Measurements from ENCODE around the gene BNIP5.
"Not testable (repeated sequence)": the region's sequence is repeated elsewhere in the genome, so short reads cannot be mapped to it uniquely, and the experiment has no call there.

BNIP5 gene

DNA sequence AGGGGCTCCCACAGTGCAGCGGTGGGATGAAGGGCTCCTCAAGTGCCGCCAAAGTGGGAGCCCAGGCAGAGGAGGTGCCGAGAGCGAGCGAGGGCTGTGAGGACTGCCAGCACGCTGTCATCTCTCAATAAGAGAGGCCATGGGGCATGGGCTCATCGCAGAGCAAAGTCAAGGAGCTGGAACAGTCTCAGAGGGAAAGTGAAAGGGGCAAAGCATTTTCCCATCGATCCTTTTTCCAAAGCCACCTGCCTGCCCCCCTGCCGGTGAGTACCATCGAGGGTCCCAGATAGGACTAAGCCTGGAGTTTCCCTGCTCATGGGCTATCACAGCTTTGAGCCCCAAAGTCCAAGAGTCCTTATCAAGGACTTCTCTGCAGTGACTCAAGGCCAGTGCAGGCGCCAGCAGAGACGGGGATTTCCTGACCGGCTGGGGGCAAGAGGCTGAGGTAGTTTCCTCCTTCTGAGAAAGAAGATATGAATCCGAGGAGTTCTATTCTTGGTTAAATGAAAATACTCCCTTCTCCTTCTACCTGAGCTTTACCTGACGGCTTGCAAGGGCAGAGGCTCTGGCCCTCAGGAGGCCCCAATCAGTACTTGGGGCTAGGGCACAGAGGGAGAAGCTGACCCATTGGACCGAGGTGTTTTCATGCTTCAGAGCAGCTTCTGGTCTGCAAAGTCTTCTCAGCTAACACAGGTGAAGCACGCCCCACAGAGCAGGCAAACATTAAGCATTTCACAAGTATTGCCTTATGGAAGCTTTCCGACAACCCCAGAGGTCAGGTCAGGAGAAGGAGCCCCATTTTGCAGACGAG, 28.2 kb upstream of the BNIP5 start:
- no peak for DNase-seq (ENCODE audit: low read depth)

DNA sequence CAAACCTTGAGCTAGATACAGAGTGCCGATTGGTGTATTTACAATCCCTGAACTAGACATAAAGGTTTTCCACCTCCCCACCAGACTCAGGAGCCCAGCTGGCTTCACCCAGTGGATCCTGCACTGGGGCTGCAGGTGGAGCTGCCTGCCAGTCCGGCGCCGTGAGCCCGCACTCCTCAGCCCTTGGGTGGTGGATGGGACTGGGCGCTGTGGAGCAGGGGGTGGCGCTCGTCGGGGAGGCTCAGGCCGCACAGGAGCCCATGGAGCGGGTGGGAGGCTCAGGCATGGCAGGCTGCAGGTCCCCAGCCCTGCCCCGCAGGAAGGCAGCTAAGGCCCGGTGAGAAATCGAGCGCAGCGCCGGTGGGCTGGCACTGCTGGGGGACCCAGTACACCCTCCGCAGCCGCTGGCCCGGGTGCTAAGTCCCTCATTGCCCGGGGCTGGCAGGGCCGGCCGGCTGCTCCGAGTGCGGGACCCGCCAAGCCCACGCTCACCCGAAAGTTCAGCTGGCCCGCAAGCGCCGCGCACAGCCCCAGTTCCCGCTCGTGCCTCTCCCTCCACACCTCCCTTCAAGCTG, 27.5 kb upstream of the BNIP5 start:
- not testable (repeated sequence) for DNase-seq (ENCODE audit: low read depth)

DNA sequence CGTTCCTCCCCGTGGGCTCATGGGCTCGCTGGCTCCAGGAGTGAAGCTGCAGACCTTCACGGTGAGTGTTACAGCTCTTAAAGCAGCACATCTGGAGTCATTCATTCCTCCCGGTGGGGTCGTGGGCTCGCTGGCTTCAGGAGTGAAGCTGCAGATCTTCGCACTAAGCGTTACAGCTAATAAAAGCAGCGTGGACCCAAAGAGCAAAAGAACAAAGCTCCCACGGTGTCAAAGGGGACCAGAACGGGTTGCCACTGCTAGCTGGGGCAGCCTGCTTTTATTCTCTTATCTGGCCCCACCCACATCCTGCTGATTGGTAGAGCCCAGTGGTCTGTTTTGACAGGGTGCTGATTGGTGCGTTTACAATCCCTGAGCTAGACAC, 26.7 kb upstream of the BNIP5 start:
- not testable (repeated sequence) for DNase-seq (ENCODE audit: low read depth)

DNA sequence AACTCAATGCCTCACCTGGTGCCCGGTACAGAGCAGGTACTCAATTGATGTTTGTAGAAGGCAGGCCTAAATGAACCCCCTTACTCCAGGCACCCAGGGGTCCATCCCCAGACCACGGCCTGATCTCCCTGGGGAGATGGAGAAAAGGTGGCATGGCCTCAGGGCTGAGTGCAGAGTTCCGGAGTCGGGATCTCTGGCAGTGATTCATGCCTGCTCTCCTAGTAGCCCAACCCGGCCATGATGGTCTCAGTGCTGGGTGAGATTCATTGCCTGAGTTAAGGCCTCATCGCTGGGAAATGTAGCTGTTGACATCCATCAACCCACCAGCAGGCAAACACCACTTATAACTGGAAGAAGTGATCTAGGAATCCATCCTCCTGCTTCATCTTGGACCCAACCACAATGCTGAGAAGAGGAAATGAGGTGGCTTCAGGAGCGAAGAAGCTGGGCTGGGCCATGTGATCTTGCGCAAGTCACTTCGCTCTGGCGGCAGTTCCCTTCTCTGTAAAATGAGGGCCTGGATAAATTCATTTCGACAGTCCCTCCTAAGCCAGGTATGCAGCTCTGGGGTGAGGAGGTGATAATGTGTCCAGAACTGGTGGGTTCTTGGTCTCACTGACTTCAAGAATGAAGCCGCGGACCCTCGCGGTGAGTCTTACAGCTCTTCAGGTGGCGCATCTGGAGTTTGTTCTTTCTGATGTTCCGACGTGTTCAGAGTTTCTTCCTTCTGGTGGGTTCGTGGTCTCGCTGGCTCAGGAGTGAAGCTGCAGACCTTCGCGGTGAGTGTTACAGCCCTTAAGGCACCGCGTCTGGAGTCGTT, 26.1 kb upstream of the BNIP5 start:
- no peak for DNase-seq (ENCODE audit: low read depth)

DNA sequence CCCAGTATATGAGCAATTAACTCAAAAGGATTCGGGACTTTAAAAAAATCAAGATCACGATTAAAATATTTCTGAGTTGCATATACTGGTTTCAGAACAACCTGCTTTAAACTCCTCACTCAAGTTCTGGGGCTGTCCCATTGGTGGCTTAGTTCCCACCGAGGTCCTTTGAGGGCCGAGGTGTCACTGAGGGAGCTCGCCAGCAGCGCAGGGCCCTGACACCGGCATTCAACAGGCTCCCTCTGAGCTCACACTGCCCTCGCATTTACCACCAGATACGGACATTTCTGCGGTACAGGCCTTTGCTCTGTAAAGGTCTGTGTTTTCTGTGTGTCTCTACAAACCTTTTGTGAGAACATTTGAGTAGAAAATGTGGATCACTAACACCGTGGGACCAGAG, 24.4 kb upstream of the BNIP5 start:
- no peak for DNase-seq (ENCODE audit: low read depth)

DNA sequence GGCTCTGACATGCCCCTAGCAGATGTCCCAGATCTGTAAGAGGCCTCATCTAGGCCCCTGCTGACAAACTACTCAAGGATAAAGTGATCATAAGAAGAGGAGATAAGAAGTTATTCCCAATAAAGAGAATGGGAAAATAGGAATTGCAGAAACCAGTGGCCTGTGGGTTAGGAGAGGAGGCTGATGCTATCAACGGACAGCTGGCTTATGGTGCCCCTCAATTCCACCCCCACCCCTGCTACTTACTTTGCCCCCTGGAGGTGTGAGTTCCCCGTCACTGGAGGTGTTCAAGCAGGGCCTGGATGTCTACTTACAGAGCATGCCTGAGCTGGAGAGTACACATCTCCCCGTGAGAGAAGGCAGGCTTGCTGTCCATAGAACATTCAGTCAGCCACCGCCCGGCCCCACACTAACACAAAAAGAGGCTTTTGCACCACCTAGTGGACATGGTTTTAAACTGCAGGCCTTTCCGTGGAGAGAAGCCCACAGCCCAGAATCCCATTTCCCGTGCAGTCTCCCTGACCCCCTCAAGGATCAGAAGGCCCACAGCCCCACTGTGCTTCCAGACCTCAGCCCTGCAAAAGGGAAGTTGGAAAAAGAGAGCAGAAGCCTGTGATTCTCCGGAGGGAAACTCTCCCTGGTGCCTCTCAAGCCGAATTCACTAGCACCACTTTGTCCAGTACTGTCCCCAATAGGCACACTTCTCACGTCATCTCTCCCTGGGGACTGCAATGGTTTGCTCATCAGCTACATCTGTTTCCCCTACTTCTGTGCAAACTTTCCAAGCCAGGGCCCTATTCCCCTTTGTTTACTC, 23.8 kb upstream of the BNIP5 start:
- peak; percentile 32 for DNase-seq (ENCODE audit: low read depth)

DNA sequence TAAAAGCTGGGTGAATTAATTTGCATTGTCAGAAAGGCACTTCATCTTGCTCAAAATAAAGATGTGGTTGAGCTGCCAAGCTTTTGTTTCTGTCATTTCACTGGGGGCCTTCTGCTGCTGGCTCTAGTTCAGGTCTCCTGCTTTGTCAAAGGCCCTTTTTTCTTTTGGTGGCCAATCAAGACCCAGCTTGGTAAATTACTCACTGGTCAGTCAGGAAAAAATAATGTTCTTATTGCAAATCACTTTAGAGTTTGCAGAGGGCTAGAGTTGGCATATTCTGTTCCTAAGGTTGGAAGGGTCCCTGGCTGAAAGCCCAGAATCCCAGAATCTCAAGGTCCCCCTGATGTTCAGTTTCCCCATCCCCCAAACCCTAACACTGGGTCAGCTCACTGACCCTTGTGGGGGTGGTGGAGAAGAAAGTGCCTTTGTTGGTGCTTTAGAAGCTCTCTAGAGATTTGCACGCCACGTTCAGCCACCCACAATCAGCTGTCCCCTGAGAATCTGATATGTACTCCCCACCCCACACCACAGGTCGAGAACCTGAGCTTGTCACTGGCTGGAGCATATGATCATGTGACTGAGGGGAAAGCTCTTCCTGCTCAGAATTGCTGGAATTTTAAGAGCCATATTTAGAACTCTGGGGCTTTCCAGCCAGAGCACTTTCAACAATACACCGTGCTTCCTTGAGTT, 21.7 kb upstream of the BNIP5 start:
- no peak for DNase-seq (ENCODE audit: low read depth)

DNA sequence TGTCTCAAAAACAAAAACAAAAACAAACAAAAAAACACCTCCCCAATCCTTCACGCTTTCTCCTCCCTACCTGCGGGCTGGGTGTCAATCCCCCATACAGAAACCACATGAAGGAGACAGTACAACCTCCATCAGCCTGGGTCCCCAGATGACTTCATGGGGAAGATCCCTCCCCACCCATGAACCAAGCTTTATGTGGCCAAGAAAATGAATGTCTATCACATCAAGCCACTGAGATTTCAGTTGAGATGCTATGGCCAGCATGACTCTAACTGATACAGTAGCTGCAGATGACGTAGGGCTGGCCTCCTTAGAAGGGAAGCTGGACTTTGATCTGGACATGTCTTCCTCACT, 21.2 kb upstream of the BNIP5 start:
- DNase-seq (ENCODE audit: low read depth) = no peak

DNA sequence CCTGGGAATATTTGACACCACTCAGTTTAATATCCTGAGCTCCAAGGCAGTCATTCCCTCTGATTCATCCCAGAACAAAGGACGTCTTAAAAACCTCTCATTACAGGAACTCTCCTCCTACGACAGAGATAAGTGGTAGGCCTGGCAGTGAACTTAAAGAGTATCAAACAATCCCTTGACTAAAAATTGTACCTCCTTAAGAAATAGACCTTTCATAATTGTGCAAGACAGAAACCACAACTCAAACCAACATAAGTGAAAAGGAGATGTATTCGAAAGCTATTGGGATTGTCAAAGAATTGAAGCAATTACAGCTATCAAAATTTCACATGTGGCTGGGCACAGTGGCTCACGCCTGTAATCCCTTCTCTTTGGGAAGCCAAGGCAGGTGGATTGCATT, 19.1 kb upstream of the BNIP5 start:
- DNase-seq (ENCODE audit: low read depth) = no peak

DNA sequence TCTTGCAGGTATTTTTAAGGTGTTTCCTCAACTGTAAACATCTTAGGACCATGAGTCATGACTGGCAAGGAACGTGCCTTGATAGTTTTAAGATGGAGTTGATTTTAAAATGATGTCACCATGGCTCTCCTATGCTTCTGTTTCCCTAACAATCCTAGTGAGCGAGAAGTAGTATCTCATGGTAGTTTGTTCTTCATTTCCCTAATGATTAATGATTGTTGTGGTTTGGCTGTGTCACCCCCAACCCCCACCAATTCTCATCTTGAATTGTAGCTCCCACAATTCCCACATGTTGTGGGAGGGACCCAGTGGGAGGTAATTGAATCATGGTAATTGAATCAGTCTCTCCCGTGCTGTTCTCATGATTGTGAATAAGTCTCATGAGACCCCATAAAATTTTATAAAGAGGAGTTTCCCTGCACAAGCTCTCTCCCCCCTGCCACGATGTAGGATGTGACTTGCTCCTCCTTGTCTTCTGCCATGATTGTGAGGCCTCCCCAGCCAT, 16.8 kb upstream of the BNIP5 start:
- DNase-seq (ENCODE audit: low read depth) = no peak

DNA sequence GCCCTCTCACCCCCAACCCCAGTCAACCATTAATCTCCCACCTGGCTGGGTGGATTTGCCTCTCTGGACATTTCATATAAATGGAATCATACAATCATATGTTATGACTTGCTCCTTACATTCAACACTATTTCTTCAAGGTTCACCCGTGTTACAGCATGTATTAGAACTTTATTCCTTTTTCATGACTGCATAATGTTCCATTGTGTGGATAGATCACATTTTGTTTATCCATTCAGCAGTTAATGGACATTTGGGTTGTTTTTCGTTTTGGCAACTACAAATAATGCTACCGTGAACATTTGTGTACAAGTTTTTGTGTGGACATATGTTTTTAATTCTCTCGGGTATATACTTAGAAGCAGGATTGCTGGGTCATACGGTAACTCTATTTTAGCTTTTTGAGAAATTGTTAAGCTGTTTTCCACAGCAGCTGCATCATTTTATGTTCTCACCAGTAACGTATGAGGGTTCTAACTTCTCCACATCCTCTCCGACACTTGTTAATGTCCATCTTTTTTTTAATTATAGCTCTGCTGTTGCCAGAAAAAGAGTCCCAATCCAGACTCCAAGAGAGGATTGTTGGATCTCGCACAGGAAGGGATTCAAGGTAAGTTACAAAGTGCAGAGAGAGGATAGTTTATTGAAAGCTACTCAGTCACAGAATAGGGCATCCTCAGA, 15.9 kb upstream of the BNIP5 start:
- DNase-seq (ENCODE audit: low read depth) = no peak

DNA sequence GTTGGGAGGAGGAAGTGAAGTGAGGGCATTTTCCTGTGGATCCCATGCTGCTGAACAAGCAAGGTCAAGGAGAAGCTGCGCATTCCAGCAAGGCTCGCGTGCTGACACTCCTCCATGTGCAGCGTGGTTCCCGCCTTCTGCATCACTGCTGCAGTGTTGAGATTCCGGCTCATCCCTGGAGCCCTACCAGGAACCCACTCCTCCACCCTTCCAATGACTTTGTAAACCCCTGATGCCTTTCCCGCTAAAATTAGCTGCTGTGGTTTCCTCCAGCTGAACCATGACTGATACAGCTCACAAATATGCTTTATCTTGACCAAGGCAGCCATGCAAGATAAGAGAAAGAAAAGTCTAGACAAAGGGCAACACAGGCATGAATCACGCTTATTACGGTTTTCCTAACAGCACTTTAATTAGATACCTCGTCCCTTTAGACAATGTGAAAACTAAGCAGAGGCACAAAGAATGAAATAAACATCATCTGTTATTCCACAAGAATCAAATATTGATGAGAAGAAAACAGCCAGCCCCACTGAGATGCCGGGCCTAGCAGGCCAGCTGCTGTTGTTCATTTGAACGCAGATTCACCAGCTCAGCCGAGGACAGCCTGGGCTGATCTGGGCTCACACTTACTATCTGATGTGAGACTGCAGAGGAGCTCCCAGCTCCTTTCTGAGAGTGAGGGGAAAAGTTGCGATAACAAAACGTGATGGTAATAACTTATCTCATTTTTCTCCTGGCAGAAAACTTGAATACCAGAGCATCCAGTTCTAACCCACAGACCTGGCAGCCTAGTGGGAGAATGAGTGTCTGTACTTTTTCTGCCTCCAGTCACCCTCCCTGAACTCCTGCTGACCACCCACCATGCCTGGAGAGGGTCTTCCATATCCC, 14.2 kb upstream of the BNIP5 start:
- DNase-seq (ENCODE audit: low read depth) = no peak

DNA sequence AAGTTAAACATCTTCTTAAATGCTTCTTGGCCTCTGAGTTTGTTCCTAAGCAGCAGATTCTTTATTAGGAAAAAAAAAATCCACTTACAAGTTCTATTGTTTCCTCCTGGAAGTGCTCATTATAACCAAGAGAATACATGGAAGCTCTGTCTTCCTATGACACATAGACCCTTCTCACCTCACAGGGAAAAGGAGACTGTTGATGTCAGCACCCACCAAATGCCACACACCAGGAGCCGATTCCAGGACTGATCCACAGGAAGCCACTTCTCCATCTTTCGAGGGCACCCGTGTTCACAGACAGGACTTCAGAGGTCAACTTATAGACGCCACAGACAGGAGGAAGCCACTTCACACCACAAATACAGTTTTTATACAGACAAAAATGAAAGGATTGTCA, 13.4 kb upstream of the BNIP5 start:
- DNase-seq (ENCODE audit: low read depth) = no peak

DNA sequence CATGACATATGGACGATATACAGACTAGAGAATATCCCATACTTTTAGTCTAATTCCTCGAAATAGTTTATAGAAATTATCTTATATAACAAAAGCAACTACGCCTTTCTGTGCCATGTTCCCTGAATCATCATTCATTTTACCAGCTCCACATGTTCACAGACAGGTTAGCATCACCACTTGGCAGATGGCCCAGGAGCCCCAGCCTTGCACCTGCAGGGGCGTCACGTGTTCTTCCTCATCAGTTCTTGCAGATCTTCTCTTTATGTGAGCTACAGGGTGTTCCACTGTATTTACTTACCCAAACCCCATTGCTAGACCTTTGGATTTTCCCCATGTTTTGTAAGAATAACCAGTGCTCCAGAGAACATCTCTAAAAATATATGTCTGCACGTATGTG, 12.6 kb upstream of the BNIP5 start:
- no peak for DNase-seq (ENCODE audit: low read depth)

DNA sequence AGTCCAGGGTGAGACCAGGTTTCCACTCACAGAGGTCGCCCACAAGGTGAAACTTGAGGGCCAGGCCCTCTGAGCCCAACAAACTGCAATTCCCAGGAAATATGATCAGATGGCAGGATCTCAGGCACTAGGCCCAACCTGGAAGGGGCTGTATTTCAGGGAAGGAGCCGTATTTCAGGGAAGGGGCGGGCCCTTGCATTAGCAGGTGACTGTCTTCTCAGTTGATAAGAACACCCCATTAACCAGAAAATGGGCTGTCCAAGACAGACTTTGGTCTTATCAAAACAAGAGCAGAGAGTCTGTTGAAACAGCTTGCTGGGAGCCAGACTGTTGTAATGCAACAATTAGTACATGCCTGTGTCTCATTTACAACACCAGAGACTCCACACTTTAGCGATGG, 10.9 kb upstream of the BNIP5 start:
- DNase-seq (ENCODE audit: low read depth) = no peak

DNA sequence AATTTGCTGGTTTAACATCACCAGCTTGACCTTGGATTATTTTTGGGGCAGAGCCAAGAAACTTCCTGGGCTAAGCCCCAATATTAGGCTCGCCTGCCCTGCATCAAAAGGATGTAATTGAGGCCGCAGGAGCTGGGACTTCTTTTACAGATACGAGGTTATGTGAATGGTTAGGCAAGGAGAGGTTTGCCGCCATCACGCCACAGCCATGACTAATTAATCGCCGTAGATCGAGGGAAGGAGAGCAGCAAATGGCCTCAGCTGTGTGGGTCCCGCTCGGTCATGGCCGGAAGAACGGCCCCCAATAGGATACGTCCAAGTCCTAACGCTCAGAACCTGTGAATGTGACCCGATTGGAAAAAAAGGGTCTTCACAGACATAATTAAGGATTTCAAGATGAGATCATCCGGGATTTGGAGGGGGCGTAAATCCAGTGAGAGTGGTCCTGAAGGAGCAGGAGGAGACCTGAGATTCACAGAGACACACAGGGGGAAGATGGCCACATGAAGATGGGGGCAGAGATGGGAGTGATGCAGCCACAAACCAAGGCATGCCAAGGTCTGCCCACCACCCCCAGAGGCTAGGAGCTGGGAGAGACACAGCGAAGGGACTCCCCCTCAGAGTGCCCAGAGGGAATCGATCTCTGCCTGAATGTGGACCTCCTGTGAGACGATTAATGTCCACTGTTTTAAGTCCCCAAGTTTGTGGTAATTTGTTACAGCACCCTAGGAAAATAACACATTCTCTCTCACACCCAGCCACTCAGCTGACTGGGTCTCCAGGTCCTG, 10.0 kb upstream of the BNIP5 start:
- DNase-seq (ENCODE audit: low read depth) = no peak

DNA sequence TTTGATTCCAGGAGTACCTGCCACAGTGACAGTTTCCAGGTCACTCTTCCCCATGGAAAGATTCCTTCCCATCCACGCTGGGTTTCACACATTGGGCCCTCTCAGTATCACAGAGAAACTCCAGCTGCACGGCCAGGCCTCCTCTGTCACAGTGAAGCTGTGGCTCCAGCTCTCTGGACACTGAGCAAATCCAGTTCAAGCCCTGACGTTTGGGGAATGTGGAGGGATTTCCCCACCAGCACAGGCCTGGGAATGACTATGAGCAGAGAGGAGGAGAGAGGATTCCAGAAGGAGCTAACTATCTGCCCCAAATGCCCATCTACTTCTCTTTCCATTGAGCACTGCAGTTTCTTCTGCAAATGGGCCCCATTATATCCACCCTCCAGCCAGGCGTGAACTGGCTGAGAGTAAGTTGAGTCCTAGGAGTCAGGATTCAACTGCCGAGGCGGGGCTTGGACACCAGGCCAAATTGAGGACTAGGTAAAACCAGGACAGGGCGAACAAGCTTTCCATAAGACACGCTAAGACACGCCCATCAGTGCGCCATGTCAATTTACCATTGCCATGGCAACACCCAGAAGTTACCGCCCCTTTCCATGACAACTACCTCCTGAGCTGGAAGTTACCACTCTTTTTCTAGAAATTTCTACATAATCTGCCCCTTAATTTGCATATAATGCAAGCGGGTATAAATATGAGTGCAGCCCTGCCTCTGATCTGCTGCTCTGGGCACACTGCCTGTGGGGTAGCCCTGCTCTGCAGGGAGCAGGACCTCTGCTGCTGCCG, 9.2 kb upstream of the BNIP5 start:
- DNase-seq (ENCODE audit: low read depth) = no peak

DNA sequence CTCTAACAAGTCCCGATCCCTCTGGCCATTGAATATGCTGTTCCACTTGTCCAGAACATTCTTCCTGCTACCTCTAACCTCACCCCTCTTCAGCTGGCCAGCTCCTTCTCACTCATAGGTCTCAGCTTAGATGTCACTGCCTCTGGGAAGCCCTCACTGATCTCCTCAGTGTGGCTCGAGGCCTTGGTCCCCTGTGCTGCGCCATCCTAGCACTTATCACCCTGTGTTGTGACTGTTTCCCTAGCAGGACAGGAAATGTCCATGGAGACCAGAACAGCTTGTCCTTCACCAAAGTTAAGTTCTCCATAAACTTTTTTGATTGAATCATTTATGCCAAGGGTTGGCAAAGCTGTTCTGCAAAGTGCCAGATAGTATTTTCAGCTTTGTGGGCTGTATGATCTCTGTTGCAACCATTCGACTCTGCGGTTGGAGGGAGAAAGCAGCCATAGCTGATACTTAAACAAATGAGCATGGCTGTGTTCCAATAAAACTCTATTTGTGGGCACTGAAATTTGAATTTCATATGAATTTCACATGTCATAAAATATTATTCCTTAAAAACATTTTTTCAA, 6.5 kb upstream of the BNIP5 start:
- no peak for DNase-seq (ENCODE audit: low read depth)

Data from activated T-helper 1 cell treated with Interleukin-2 at 50 U/mL for 16 hours (primary cell).